GM12891 (cell line): ENCODE results near the gene HAPLN2.

Experiments used
- PAX5 ChIP-seq: IDR thresholded peaks from 2 replicates; pipeline ENCODE4 v1.6.1; 2011; ENCODE audit warnings: low read length, moderate library complexity, mild to moderate bottlenecking; ENCODE audit not compliant: insufficient read depth, severe bottlenecking
- POLR2A ChIP-seq: IDR thresholded peaks from 2 replicates; pipeline ENCODE4 v1.6.1; 2011; ENCODE audit warnings: low read depth, low read length, control low read depth
- POLR2AphosphoS5 ChIP-seq: IDR thresholded peaks from 2 replicates; pipeline ENCODE4 v1.6.1; 2011; ENCODE audit warnings: low read depth, low read length, control low read depth
- POU2F2 ChIP-seq: IDR thresholded peaks from 2 replicates; pipeline ENCODE4 v1.6.1; 2011; ENCODE audit warnings: low read depth, mild to moderate bottlenecking, control low read depth, low read length, moderate library complexity
- TAF1 ChIP-seq: IDR thresholded peaks from 2 replicates; pipeline ENCODE4 v1.6.1; 2011; ENCODE audit warnings: low read depth, low read length, control low read depth

- TF ChIP-seq POU2F2 (no peak), PAX5 (no peak), POLR2A (no peak), POLR2AphosphoS5 (no peak), TAF1 (no peak)
Measured at GRCh38 chr1:156652992-156653355, 33.8 kb downstream of the HAPLN2 start.
